Renal pelvis (tissue), 4 donors: ENCODE data around the gene SCGN. TPM values are rescaled to one million over a fixed set of nuclear protein-coding genes. Genes with fewer than 3 reads are reported as not detected.

Experiments
- DNase-seq: peaks from one replicate; pipeline ENCODE4 v3.0.0-alpha.2; 2013
- polyA plus RNA-seq, 3 donors: library from polyadenylated mRNA; unstranded; fragments of 120-200 nt; gene quantifications; one replicate each; pipeline ENCODE4 v1.2.1, GENCODE V29; 2013; ENCODE audit not compliant: insufficient read length in 3 of 3

Gene SCGN
- polyA plus RNA-seq, 3 donors = 0.12 to 0.22 (median 0.21) TPM

- DNase-seq = no peak
Observed at GRCh38 chr6:25640446-25640845, 11.6 kb upstream of the SCGN start.

- DNase-seq = no peak
Observed at GRCh38 chr6:25640891-25641290, 11.1 kb upstream of the SCGN start.

- DNase-seq = no peak
Observed at GRCh38 chr6:25641377-25641776, 10.6 kb upstream of the SCGN start.

GRCh38 chr6:25641940-25642666, 9.9 kb upstream of the SCGN start:
- DNase-seq = no peak

- no peak for DNase-seq
Observed at GRCh38 chr6:25642667-25643328, 9.2 kb upstream of the SCGN start.

GRCh38 chr6:25645916-25646315, 6.1 kb upstream of the SCGN start:
- DNase-seq = no peak

- DNase-seq = no peak
Observed at GRCh38 chr6:25649611-25650010, 2.4 kb upstream of the SCGN start.

GRCh38 chr6:25655723-25656122, 3.7 kb downstream of the SCGN start:
- DNase-seq = no peak

GRCh38 chr6:25659633-25660368, 7.8 kb downstream of the SCGN start:
- DNase-seq = no peak

- DNase-seq = no peak
Observed at GRCh38 chr6:25660512-25660911, 8.5 kb downstream of the SCGN start.

GRCh38 chr6:25661129-25661779, 9.2 kb downstream of the SCGN start:
- DNase-seq = no peak

- DNase-seq = no peak
Observed at GRCh38 chr6:25665455-25665854, 13.4 kb downstream of the SCGN start.

- no peak for DNase-seq
Observed at GRCh38 chr6:25669413-25669812, 17.4 kb downstream of the SCGN start.

GRCh38 chr6:25670208-25670607, 18.2 kb downstream of the SCGN start:
- DNase-seq = no peak

GRCh38 chr6:25670793-25671513, 18.9 kb downstream of the SCGN start:
- DNase-seq = no peak

- no peak for DNase-seq
Observed at GRCh38 chr6:25671652-25672051, 19.6 kb downstream of the SCGN start.

- no peak for DNase-seq
Observed at GRCh38 chr6:25675167-25675566, 23.2 kb downstream of the SCGN start.

GRCh38 chr6:25676775-25677174, 24.8 kb downstream of the SCGN start:
- no peak for DNase-seq

GRCh38 chr6:25681848-25682247, 29.8 kb downstream of the SCGN start:
- no peak for DNase-seq

- DNase-seq = no peak
Observed at GRCh38 chr6:25682324-25682723, 30.3 kb downstream of the SCGN start.

- DNase-seq = no peak
Observed at GRCh38 chr6:25684565-25684964, 32.5 kb downstream of the SCGN start.

- no peak for DNase-seq
Observed at GRCh38 chr6:25685251-25685650, 33.2 kb downstream of the SCGN start.
